WTC11 (cell line): Measurements from ENCODE around the gene CCP110. TPM values are rescaled to one million over a fixed set of nuclear protein-coding genes. Genes with fewer than 3 reads are reported as not detected.
A peak's percentile ranks its signal among the peaks of the same experiment; 100 is the strongest.

Experiments used
- ATAC-seq: fragments of 200-7000 bp; cut with Tn5 transposase; 2 replicates; pipeline ENCODE4 v1.10.0; 2021; ENCODE audit warnings: mild to moderate bottlenecking, moderate library complexity
- CTCF ChIA-PET: fragments of 300-600 bp; sonication (Branson Sonifier 250); formaldehyde crosslinking; loops from one replicate; lab custom pipeline; 2021; ENCODE audit warnings: antibody characterized with exemption; lab: Charles Lee
- POLR2A ChIA-PET: fragments of 350-600 bp; sonication (Branson Sonifier 250); formaldehyde crosslinking; loops from one replicate; lab custom pipeline; 2021; ENCODE audit warnings: antibody characterized with exemption; lab: Charles Lee
- DNase-seq: peaks from one replicate; pipeline ENCODE4 v3.0.0; 2021; ENCODE audit warnings: low spot score
- H3K27ac Mint-ChIP-seq: 2 replicates; pipeline ENCODE4 v1.8.0; 2021; ENCODE audit warnings: mixed read lengths
- H3K27me3 Mint-ChIP-seq: 2 replicates; pipeline ENCODE4 v1.8.0; 2021; ENCODE audit warnings: low read depth, mild to moderate bottlenecking, moderate library complexity, mixed read lengths
- H3K36me3 Mint-ChIP-seq: 2 replicates; pipeline ENCODE4 v1.8.0; 2021; ENCODE audit warnings: mixed read lengths
- H3K4me1 Mint-ChIP-seq: 2 replicates; pipeline ENCODE4 v1.8.0; 2022; ENCODE audit warnings: mixed read lengths
- H3K4me3 Mint-ChIP-seq: 2 replicates; pipeline ENCODE4 v1.8.0; 2021; ENCODE audit warnings: mild to moderate bottlenecking, moderate library complexity, mixed read lengths
- H3K9me3 Mint-ChIP-seq: 2 replicates; pipeline ENCODE4 v1.8.0; 2021; ENCODE audit warnings: mixed read lengths
- CBFB ChIP-seq: sonication (generic); formaldehyde crosslinking; IDR thresholded peaks from 2 replicates; pipeline ENCODE4 v1.8.1; 2022; ENCODE audit warnings: mild to moderate bottlenecking, low read depth, missing genetic modification reagents
- CTCF ChIP-seq: fragments of 200-600 bp; IDR thresholded peaks from 2 replicates; pipeline ENCODE4 v1.8.0; 2022; ENCODE audit warnings: antibody characterized with exemption
- HMGA2 ChIP-seq: fragments of 250-450 bp; sonication (Bioruptor Pico); IDR thresholded peaks from 2 replicates; pipeline ENCODE4 v1.4.0; 2021; ENCODE audit warnings: mild to moderate bottlenecking, moderate library complexity
- MXD4 ChIP-seq: fragments of 250-450 bp; sonication (Bioruptor Pico); IDR thresholded peaks from 2 replicates; pipeline ENCODE4 v1.8.0; 2021; ENCODE audit warnings: mild to moderate bottlenecking, moderate library complexity, borderline replicate concordance
- MYBL2 ChIP-seq: sonication (generic); formaldehyde crosslinking; IDR thresholded peaks from 2 replicates; pipeline ENCODE4 v1.8.1; 2023; ENCODE audit warnings: mild to moderate bottlenecking, moderate library complexity, missing genetic modification reagents
- NFE2L1 ChIP-seq: sonication (generic); formaldehyde crosslinking; IDR thresholded peaks from 2 replicates; pipeline ENCODE4 v1.8.1; 2023; ENCODE audit warnings: missing genetic modification reagents
- PRDM15 ChIP-seq: sonication (generic); formaldehyde crosslinking; IDR thresholded peaks from 2 replicates; pipeline ENCODE4 v1.8.0; 2022; ENCODE audit warnings: missing genetic modification reagents
- SMAD4 ChIP-seq: sonication (generic); formaldehyde crosslinking; IDR thresholded peaks from 2 replicates; pipeline ENCODE4 v1.8.0; 2022; ENCODE audit warnings: mild to moderate bottlenecking, missing genetic modification reagents
- SOX15 ChIP-seq: fragments of 250-450 bp; sonication (Bioruptor Pico); IDR thresholded peaks from 2 replicates; pipeline ENCODE4 v1.9.0; 2021; ENCODE audit warnings: mild to moderate bottlenecking
- SP1 ChIP-seq: sonication (generic); formaldehyde crosslinking; conservative IDR thresholded peaks from 2 replicates; pipeline ENCODE4 v1.8.1; 2022; ENCODE audit warnings: missing genetic modification reagents
- TEAD4 ChIP-seq: sonication (generic); formaldehyde crosslinking; IDR thresholded peaks from 2 replicates; pipeline ENCODE4 v1.8.0; 2022; ENCODE audit warnings: mild to moderate bottlenecking, missing genetic modification reagents
- ZNF232 ChIP-seq: sonication (generic); formaldehyde crosslinking; IDR thresholded peaks from 2 replicates; pipeline ENCODE4 v1.8.0; 2022; ENCODE audit warnings: mild to moderate bottlenecking, missing genetic modification reagents
- ZNF396 ChIP-seq: fragments of 250-450 bp; sonication (Bioruptor Pico); IDR thresholded peaks from 2 replicates; pipeline ENCODE4 v1.8.0; 2021; ENCODE audit warnings: mild to moderate bottlenecking, moderate library complexity, borderline replicate concordance
- ZNF532 ChIP-seq: fragments of 250-450 bp; sonication (Bioruptor Pico); IDR thresholded peaks from 2 replicates; pipeline ENCODE4 v1.9.0; 2021; ENCODE audit warnings: mild to moderate bottlenecking, borderline replicate concordance
- total RNA-seq: library from RNA; stranded (reverse); gene quantifications from 3 replicates; pipeline ENCODE4 v1.2.3, GENCODE V29; 2021
- TF ChIP-seq, protein P1 (sequence below): sonication (generic); formaldehyde crosslinking; IDR thresholded peaks from 2 replicates; pipeline ENCODE4 v1.8.1; 2023; ENCODE audit warnings: mild to moderate bottlenecking, missing genetic modification reagents, moderate library complexity
- TF ChIP-seq, protein P2 (sequence below): sonication (generic); formaldehyde crosslinking; IDR thresholded peaks from 2 replicates; pipeline ENCODE4 v1.8.1; 2023; ENCODE audit warnings: mild to moderate bottlenecking, missing genetic modification reagents
- TF ChIP-seq, protein P3 (sequence below): sonication (generic); formaldehyde crosslinking; IDR thresholded peaks from 2 replicates; pipeline ENCODE4 v1.8.1; 2022; ENCODE audit warnings: mild to moderate bottlenecking, missing genetic modification reagents, moderate library complexity, borderline replicate concordance
- TF ChIP-seq, protein P4 (sequence below): fragments of 250-450 bp; sonication (Bioruptor Pico); IDR thresholded peaks from 2 replicates; pipeline ENCODE4 v1.9.0; 2021; ENCODE audit warnings: mild to moderate bottlenecking

The CCP110 gene
- total RNA-seq, 1 experiment from 2014 or later, result 23.9 TPM

DNA sequence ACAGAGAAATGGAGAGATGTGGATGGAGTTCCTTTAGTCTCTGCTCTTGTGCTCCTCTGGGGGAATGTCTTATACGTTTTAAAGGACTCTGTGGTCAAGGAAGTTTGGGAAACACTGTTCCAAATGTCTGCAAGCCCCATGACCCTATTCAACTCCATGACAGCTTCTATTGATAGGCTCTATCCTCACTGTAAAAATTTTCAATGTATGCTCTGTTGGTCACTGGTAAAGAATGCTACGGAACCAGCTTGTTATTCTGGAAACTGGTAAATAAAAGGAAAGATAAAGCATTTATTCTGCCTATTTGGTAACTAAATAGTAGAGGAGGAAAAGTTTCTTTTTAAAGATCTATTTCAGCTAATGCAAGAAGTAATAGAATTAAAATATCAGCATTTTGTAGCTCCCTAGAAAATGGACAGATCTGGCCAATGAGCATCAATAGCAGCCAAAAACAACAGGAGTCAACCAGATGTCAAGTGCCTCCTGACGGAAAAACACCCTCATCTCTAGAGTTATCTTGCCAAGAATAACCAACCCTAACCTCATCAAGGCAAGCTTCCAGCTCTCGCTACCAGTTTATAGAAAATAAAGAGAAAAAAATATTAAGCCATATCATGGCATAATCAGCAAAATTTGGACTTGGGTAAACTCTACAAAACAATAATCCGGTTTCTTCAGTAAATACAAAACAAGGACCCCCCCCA is 18.0 kb upstream of the CCP110 start (continued):
- TF ChIP-seq ZNF532 (CRISPR knock-in tag) (no peak), SP1 (CRISPR knock-in tag) (no peak)

GRCh38 chr16:19506965-19507364 is 16.8 kb upstream of the CCP110 start:
- peaks cover 58% of the 10 kb centered on the region for H3K36me3 Mint-ChIP-seq
- ChIA-PET POLR2A (no interaction called here), CTCF (interaction anchor here (0.9 to 1.2 kb wide), 2 partner anchors 89 to 327 kb away, joined by 3 read pairs; partner anchors contain the start of gene TMC5)
- no peaks in the 10 kb centered on the region for H3K4me1 Mint-ChIP-seq
- peak; percentile 28; the same call in 1 of the 2 replicates for TF ChIP-seq HMGA2 (CRISPR knock-in tag)
- TF ChIP-seq SMAD4 (CRISPR knock-in tag), result no peak
- H3K4me3 Mint-ChIP-seq, result no peak overlapping the region
- no peaks in the 10 kb centered on the region for H3K27me3 Mint-ChIP-seq
- ATAC-seq (no peak), DNase-seq (no peak)
- no peaks in the 10 kb centered on the region for H3K9me3 Mint-ChIP-seq
- no peak overlapping the region for H3K27ac Mint-ChIP-seq

- Mint-ChIP-seq H3K9me3 (no peaks in the 10 kb centered on the region), H3K36me3 (peaks cover 58% of the 10 kb centered on the region)
- no peak for ATAC-seq
- TF ChIP-seq CBFB (CRISPR knock-in tag) (no peak), CTCF (no peak), MXD4 (CRISPR knock-in tag) (no peak), ZNF232 (CRISPR knock-in tag) (no peak), NFE2L1 (no peak), ZNF396 (CRISPR knock-in tag) (no peak), MYBL2 (CRISPR knock-in tag) (no peak), TEAD4 (CRISPR knock-in tag) (no peak), PRDM15 (no peak), SOX15 (CRISPR knock-in tag) (no peak)
- TF ChIP-seq, protein P1, sequence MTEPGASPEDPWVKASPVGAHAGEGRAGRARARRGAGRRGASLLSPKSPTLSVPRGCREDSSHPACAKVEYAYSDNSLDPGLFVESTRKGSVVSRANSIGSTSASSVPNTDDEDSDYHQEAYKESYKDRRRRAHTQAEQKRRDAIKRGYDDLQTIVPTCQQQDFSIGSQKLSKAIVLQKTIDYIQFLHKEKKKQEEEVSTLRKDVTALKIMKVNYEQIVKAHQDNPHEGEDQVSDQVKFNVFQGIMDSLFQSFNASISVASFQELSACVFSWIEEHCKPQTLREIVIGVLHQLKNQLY (CRISPR knock-in tag), result no peak
- TF ChIP-seq, protein P2, sequence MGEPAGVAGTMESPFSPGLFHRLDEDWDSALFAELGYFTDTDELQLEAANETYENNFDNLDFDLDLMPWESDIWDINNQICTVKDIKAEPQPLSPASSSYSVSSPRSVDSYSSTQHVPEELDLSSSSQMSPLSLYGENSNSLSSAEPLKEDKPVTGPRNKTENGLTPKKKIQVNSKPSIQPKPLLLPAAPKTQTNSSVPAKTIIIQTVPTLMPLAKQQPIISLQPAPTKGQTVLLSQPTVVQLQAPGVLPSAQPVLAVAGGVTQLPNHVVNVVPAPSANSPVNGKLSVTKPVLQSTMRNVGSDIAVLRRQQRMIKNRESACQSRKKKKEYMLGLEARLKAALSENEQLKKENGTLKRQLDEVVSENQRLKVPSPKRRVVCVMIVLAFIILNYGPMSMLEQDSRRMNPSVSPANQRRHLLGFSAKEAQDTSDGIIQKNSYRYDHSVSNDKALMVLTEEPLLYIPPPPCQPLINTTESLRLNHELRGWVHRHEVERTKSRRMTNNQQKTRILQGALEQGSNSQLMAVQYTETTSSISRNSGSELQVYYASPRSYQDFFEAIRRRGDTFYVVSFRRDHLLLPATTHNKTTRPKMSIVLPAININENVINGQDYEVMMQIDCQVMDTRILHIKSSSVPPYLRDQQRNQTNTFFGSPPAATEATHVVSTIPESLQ, result no peak
- TF ChIP-seq, protein P3, sequence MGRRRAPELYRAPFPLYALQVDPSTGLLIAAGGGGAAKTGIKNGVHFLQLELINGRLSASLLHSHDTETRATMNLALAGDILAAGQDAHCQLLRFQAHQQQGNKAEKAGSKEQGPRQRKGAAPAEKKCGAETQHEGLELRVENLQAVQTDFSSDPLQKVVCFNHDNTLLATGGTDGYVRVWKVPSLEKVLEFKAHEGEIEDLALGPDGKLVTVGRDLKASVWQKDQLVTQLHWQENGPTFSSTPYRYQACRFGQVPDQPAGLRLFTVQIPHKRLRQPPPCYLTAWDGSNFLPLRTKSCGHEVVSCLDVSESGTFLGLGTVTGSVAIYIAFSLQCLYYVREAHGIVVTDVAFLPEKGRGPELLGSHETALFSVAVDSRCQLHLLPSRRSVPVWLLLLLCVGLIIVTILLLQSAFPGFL (CRISPR knock-in tag), result no peak
- TF ChIP-seq, protein P4, sequence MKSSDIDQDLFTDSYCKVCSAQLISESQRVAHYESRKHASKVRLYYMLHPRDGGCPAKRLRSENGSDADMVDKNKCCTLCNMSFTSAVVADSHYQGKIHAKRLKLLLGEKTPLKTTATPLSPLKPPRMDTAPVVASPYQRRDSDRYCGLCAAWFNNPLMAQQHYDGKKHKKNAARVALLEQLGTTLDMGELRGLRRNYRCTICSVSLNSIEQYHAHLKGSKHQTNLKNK (CRISPR knock-in tag), result no peak
These were observed 15.9 kb upstream of the CCP110 start for GRCh38 chr16:19507867-19508266.

More at GRCh38 chr16:19507867-19508266, 15.9 kb upstream of the CCP110 start:
- DNase-seq, result no peak
- Mint-ChIP-seq H3K27ac (no peak overlapping the region), H3K27me3 (no peaks in the 10 kb centered on the region), H3K4me3 (no peak overlapping the region), H3K4me1 (no peaks in the 10 kb centered on the region)
- POLR2A ChIA-PET, result no interaction called here
- CTCF ChIA-PET, result interaction anchor here (0.9 kb wide), 1 partner anchor 90 kb away, joined by 3 read pairs; the partner anchor contains the start of gene TMC5
